PC-3 (cell line): ENCODE data around the gene MORN1. TPM values are rescaled to one million over a fixed set of nuclear protein-coding genes. Genes with fewer than 3 reads are reported as not detected.

Experiments used
- ATAC-seq: fragments of 200-7000 bp; cut with Tn5 transposase; 2 replicates; pipeline ENCODE4 v1.9.1; 2020; ENCODE audit warnings: mild to moderate bottlenecking, moderate library complexity
- BruUV-seq: library from RNA; stranded (reverse); fragments of 400-500 nt; replicated peaks from 2 replicates; lab custom pipeline; 2021; lab: Mats Ljungman, UMichigan
- CTCF ChIA-PET: fragments of 300-600 bp; sonication (Branson Sonifier 250); formaldehyde crosslinking; loops from one replicate; lab custom pipeline; 2022; ENCODE audit warnings: antibody characterized with exemption; lab: Charles Lee
- POLR2A ChIA-PET: fragments of 300-600 bp; sonication (Branson Sonifier 250); formaldehyde crosslinking; loops from one replicate; lab custom pipeline; 2022; ENCODE audit warnings: antibody characterized with exemption; ENCODE audit not compliant: unreplicated experiment; lab: Charles Lee
- DNase-seq: peaks from one replicate; pipeline ENCODE4 v3.0.0-alpha.2; 2015
- H2AFZ ChIP-seq: fragments of 300-600 bp; sonication (generic); 2 replicates; pipeline ENCODE4 v1.6.0; 2016; ENCODE audit warnings: antibody characterized with exemption, low read length
- H3F3A ChIP-seq: fragments of 300-600 bp; sonication (generic); one replicate; pipeline ENCODE4 v1.6.0; 2017; ENCODE audit warnings: antibody characterized with exemption, low read length, control low read depth, mild to moderate bottlenecking; ENCODE audit not compliant: unreplicated experiment
- H3K27ac ChIP-seq: fragments of 300-600 bp; sonication (generic); 2 replicates; pipeline ENCODE4 v1.5.1; 2016; ENCODE audit warnings: mild to moderate bottlenecking, low read length
- H3K27me3 ChIP-seq: fragments of 300-600 bp; sonication (generic); 2 replicates; pipeline ENCODE4 v1.6.1; 2016; ENCODE audit warnings: low read length, mixed read lengths
- H3K36me3 ChIP-seq: fragments of 300-600 bp; sonication (generic); 2 replicates; pipeline ENCODE4 v1.6.1; 2016; ENCODE audit warnings: low read depth, mixed run types, low read length, mixed read lengths
- H3K4me1 ChIP-seq: fragments of 300-600 bp; sonication (generic); 2 replicates; pipeline ENCODE4 v1.5.1; 2016; ENCODE audit warnings: low read length; ENCODE audit not compliant: insufficient read depth
- H3K4me2 ChIP-seq: fragments of 300-600 bp; sonication (generic); 2 replicates; pipeline ENCODE4 v1.6.0; 2016; ENCODE audit warnings: low read length
- H3K4me3 ChIP-seq: fragments of 300-600 bp; sonication (generic); 2 replicates; pipeline ENCODE4 v1.5.1; 2016; ENCODE audit warnings: mild to moderate bottlenecking, low read length, mixed read lengths
- H3K79me2 ChIP-seq: fragments of 300-600 bp; sonication (generic); 2 replicates; pipeline ENCODE4 v1.6.1; 2017; ENCODE audit warnings: low read length, mixed read lengths
- H3K9ac ChIP-seq: fragments of 300-600 bp; sonication (generic); 2 replicates; pipeline ENCODE4 v1.6.0; 2016; ENCODE audit warnings: mild to moderate bottlenecking, low read length
- H3K9me2 ChIP-seq: fragments of 300-600 bp; sonication (generic); replicated peaks from 2 replicates; pipeline ENCODE4 v1.6.1; 2016; ENCODE audit warnings: mixed run types, low read length, mixed read lengths
- H3K9me3 ChIP-seq: fragments of 300-600 bp; sonication (generic); 2 replicates; pipeline ENCODE4 v1.6.1; 2016; ENCODE audit warnings: low read length, mixed read lengths
- H4K20me1 ChIP-seq: fragments of 300-600 bp; sonication (generic); 2 replicates; pipeline ENCODE4 v1.6.1; 2016; ENCODE audit warnings: low read length, mixed read lengths
- CTCF ChIP-seq: fragments of 300-600 bp; sonication (generic); conservative IDR thresholded peaks from 2 replicates; pipeline ENCODE4 v1.5.1; 2017; ENCODE audit warnings: antibody characterized with exemption, low read depth, mild to moderate bottlenecking, low read length
- EZH2 ChIP-seq: fragments of 300-600 bp; sonication (generic); IDR thresholded peaks from one replicate; pipeline ENCODE4 v1.6.1; 2017; ENCODE audit warnings: antibody characterized with exemption, mild to moderate bottlenecking, low read length; ENCODE audit not compliant: unreplicated experiment
- EZH2phosphoT487 ChIP-seq: fragments of 300-600 bp; sonication (generic); IDR thresholded peaks from 2 replicates; pipeline ENCODE4 v1.6.1; 2018; ENCODE audit warnings: mild to moderate bottlenecking, antibody characterized with exemption, low read length, borderline replicate concordance
- intact Hi-C: fragments of 100-400 bp; cut with micrococcal nuclease; formaldehyde crosslinking; loops from 2 replicates; pipeline ENCODE4 v1.9.0; 2023
- total RNA-seq: library from RNA; depleted of rRNA; stranded (reverse); fragments of >200 nt; gene quantifications from 2 replicates; pipeline ENCODE4 v1.2.3, GENCODE V29; 2014

Gene MORN1
- total RNA-seq, 1 experiment from 2014 or later, result 11.2 TPM

GRCh38 chr1:2312160-2312514 is 79.2 kb downstream of the MORN1 start:
- Histone ChIP-seq H3K27ac (no peak overlapping the region), H4K20me1 (no peaks in the 10 kb centered on the region), H3K36me3 (peaks cover 12% of the 10 kb centered on the region), H3K79me2 (no peaks in the 10 kb centered on the region), H3K27me3 (no peaks in the 10 kb centered on the region), H3K4me1 (peaks cover 6% of the 10 kb centered on the region; the same call in 1 of the 2 replicates), H3K4me3 (no peak overlapping the region), H3K9me2 (no peaks in the 10 kb centered on the region), H3K9ac (no peak overlapping the region), H3F3A (no peaks in the 10 kb centered on the region), H2AFZ (no peak overlapping the region), H3K9me3 (no peaks in the 10 kb centered on the region), H3K4me2 (no peak overlapping the region)
- TF ChIP-seq EZH2 (no peak), EZH2phosphoT487 (no peak), CTCF (no peak)
- ChIA-PET CTCF (interaction anchor here (0.6 to 1.2 kb wide), 4 partner anchors 70 to 117 kb away, joined by 3 to 8 read pairs (median 4); partner anchors contain the start of gene FAAP20), POLR2A (interaction anchor here (0.9 kb wide), 1 partner anchor 70 kb away, joined by 4 read pairs; no protein-coding TSS in a partner anchor)
- ATAC-seq (no peak), DNase-seq (no peak)
- no TSS peak for BruUV-seq
- intact Hi-C loops, result loop anchor here (5.0 kb wide), 3 partner anchors 65 to 105 kb away; no protein-coding TSS in a partner anchor

- no peak overlapping the region for H3K27ac ChIP-seq
- H2AFZ ChIP-seq, result no peak overlapping the region
- no peaks in the 10 kb centered on the region for H3K27me3 ChIP-seq
- POLR2A ChIA-PET, result interaction anchor here (0.5 to 0.9 kb wide), 2 partner anchors 71 to 84 kb away, joined by 3 to 4 read pairs; no protein-coding TSS in a partner anchor
- BruUV-seq, result no TSS peak
- H3K9ac ChIP-seq, result no peak overlapping the region
- H3K9me2 ChIP-seq, result no peaks in the 10 kb centered on the region
- CTCF ChIA-PET, result interaction anchor here (0.6 to 1.2 kb wide), 4 partner anchors 71 to 117 kb away, joined by 3 to 8 read pairs (median 4); partner anchors contain the start of gene FAAP20
- H3K9me3 ChIP-seq, result no peaks in the 10 kb centered on the region
- intact Hi-C loops, result loop anchor here (5.0 kb wide), 3 partner anchors 64 to 104 kb away; no protein-coding TSS in a partner anchor
- H4K20me1 ChIP-seq, result no peaks in the 10 kb centered on the region
- peaks cover 6% of the 10 kb centered on the region; the same call in 1 of the 2 replicates for H3K4me1 ChIP-seq
- ATAC-seq, result peak; percentile 50
- no peaks in the 10 kb centered on the region for H3K79me2 ChIP-seq
- H3F3A ChIP-seq, result no peaks in the 10 kb centered on the region
- DNase-seq, result peak; percentile 64
- peaks cover 16% of the 10 kb centered on the region for H3K36me3 ChIP-seq
- no peak overlapping the region for H3K4me2 ChIP-seq
- no peak overlapping the region for H3K4me3 ChIP-seq
- TF ChIP-seq EZH2 (no peak), EZH2phosphoT487 (no peak), CTCF (peak; percentile 52)
Observed at GRCh38 chr1:2311184-2312032, 79.9 kb downstream of the MORN1 start.
